Left ventricle myocardium inferior (tissue), 1 donor: ENCODE results near the gene KANK4. TPM values are rescaled to one million over a fixed set of nuclear protein-coding genes. Genes with fewer than 3 reads are reported as not detected.

Experiments used
- DNase-seq: peaks from one replicate; pipeline ENCODE4 v3.0.0-alpha.2; 2020
- H3K27ac ChIP-seq: fragments of 200-600 bp; replicated peaks from 2 replicates; pipeline ENCODE4 v1.8.0; 2021
- H3K27me3 ChIP-seq: fragments of 200-600 bp; 2 replicates; pipeline ENCODE4 v1.8.0; 2021; ENCODE audit warnings: low read depth
- H3K36me3 ChIP-seq: fragments of 200-600 bp; 2 replicates; pipeline ENCODE4 v1.8.0; 2021
- H3K4me1 ChIP-seq: fragments of 200-600 bp; 2 replicates; pipeline ENCODE4 v1.8.0; 2021
- H3K4me3 ChIP-seq: fragments of 200-600 bp; 2 replicates; pipeline ENCODE4 v1.8.0; 2021; ENCODE audit warnings: mild to moderate bottlenecking, moderate library complexity
- H3K9me3 ChIP-seq: fragments of 200-600 bp; replicated peaks from 2 replicates; pipeline ENCODE4 v1.8.0; 2021
- intact Hi-C: fragments of 100-400 bp; cut with micrococcal nuclease; formaldehyde crosslinking; loops from one replicate; pipeline ENCODE4 v1.11.0; 2022
- total RNA-seq: library from RNA; stranded (reverse); fragmentation: NEBNext Ultra II Directional; extraction: Animal tissue kit (Norgen Biotek cat#: 25700); gene quantifications from one replicate; pipeline ENCODE4 v1.2.1, GENCODE V29; 2021
- TF ChIP-seq, protein P1 (sequence below): fragments of 200-600 bp; IDR thresholded peaks from 2 replicates; pipeline ENCODE4 v1.8.0; 2021; ENCODE audit warnings: antibody characterized with exemption, mild to moderate bottlenecking, borderline replicate concordance
- donor health status: DM: no; HTN: yes; CAD: no; lungs with severe emphysema.

KANK4 gene
- total RNA-seq, 1 donor from 2014 or later = 0.11 TPM

DNA sequence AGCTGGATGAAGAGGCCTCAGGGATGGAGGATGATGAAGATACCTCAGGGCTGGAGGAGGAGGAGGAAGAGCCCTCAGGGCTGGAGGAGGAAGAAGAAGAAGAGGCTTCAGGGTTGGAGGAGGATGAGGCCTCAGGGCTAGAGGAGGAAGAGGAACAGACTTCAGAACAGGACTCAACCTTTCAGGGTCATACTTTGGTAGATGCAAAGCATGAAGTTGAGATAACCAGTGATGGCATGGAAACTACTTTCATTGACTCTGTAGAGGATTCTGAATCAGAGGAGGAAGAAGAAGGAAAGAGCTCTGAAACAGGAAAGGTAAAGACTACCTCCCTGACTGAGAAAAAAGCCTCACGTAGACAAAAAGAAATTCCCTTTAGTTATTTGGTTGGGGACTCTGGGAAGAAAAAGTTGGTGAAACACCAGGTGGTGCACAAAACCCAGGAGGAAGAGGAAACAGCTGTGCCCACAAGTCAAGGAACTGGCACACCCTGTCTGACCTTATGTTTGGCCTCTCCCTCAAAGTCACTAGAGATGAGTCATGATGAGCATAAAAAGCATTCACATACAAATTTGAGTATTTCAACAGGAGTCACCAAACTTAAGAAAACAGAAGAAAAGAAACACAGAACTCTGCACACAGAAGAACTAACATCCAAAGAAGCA, 109.2 kb downstream of the KANK4 start:
- intact Hi-C loops = no loop called here
- H3K27me3 ChIP-seq = no peaks in the 10 kb centered on the region
- TF ChIP-seq, protein P1, sequence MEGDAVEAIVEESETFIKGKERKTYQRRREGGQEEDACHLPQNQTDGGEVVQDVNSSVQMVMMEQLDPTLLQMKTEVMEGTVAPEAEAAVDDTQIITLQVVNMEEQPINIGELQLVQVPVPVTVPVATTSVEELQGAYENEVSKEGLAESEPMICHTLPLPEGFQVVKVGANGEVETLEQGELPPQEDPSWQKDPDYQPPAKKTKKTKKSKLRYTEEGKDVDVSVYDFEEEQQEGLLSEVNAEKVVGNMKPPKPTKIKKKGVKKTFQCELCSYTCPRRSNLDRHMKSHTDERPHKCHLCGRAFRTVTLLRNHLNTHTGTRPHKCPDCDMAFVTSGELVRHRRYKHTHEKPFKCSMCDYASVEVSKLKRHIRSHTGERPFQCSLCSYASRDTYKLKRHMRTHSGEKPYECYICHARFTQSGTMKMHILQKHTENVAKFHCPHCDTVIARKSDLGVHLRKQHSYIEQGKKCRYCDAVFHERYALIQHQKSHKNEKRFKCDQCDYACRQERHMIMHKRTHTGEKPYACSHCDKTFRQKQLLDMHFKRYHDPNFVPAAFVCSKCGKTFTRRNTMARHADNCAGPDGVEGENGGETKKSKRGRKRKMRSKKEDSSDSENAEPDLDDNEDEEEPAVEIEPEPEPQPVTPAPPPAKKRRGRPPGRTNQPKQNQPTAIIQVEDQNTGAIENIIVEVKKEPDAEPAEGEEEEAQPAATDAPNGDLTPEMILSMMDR = no peak
- no peak overlapping the region for H3K27ac ChIP-seq
- DNase-seq = no peak
- H3K4me3 ChIP-seq = no peak overlapping the region
- no peaks in the 10 kb centered on the region for H3K4me1 ChIP-seq
- peaks cover 36% of the 10 kb centered on the region for H3K9me3 ChIP-seq
- H3K36me3 ChIP-seq = no peaks in the 10 kb centered on the region

DNA sequence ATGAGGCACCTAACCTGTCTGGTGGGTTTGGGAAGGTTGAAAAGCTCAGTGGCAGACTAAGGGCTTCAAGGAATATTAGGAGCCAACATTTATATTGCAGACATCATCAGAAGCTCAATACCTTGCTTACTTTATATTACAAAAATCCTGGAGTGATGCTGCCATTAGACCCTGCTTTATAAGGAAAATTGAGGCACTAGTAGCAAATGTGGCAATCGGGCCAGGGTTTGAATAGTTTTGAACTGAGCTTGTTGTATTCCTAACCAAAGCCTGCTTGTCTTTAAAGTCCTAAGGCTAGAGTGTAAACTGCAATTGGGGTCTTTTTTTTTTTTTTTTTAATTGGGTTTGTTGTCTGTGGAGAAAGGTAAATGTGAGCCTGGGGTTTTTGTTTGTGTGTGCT, 110.3 kb downstream of the KANK4 start:
- TF ChIP-seq, protein P1 = no peak
- Histone ChIP-seq H3K36me3 (no peaks in the 10 kb centered on the region), H3K27ac (no peak overlapping the region), H3K4me1 (no peaks in the 10 kb centered on the region), H3K27me3 (no peaks in the 10 kb centered on the region), H3K9me3 (peaks cover 36% of the 10 kb centered on the region), H3K4me3 (no peak overlapping the region)
- intact Hi-C loops = no loop called here
- DNase-seq = no peak

DNA sequence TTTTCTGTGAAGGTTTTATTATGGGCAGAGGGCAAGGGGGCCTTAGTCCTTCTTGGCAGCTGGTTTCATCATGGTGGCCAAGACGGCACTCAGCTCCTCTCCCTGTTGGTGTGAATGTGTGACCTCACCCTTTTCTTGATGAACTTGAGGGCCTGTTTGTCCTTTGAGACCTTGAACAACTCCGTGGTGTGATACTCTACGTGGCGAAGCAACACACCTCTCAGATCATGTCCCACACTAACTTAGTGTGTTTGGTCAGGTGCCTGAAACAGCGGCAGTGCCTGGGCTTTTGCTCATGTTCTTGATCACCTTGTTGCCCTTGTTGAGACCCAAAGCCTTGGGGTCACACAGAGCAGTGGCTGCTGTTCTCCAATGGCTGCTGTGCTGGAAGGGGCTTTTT, 111.1 kb downstream of the KANK4 start:
- intact Hi-C loops = no loop called here
- TF ChIP-seq, protein P1 = no peak
- no peak overlapping the region for H3K27ac ChIP-seq
- no peak for DNase-seq
- no peaks in the 10 kb centered on the region for H3K36me3 ChIP-seq
- peaks cover 36% of the 10 kb centered on the region for H3K9me3 ChIP-seq
- H3K27me3 ChIP-seq = no peaks in the 10 kb centered on the region
- H3K4me3 ChIP-seq = no peak overlapping the region
- H3K4me1 ChIP-seq = no peaks in the 10 kb centered on the region

DNA sequence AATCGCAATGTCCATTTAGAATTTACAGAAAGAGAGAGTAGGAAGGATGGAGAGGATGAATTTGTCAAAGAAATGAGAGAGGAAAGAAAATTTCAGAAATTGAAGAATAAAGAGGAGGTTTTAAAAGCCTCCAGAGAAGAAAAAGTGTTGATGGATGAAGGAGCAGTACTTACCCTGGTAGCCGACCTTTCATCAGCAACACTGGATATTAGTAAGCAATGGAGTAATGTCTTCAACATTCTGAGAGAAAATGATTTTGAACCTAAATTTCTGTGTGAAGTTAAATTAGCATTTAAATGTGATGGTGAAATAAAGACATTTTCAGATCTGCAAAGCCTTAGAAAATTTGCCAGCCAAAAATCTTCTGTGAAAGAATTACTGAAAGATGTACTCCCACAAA, 112.0 kb downstream of the KANK4 start:
- intact Hi-C loops = no loop called here
- DNase-seq = no peak
- Histone ChIP-seq H3K9me3 (peaks cover 36% of the 10 kb centered on the region), H3K4me1 (no peaks in the 10 kb centered on the region), H3K27me3 (no peaks in the 10 kb centered on the region), H3K36me3 (no peaks in the 10 kb centered on the region), H3K27ac (no peak overlapping the region), H3K4me3 (no peak overlapping the region)
- TF ChIP-seq, protein P1 = no peak

DNA sequence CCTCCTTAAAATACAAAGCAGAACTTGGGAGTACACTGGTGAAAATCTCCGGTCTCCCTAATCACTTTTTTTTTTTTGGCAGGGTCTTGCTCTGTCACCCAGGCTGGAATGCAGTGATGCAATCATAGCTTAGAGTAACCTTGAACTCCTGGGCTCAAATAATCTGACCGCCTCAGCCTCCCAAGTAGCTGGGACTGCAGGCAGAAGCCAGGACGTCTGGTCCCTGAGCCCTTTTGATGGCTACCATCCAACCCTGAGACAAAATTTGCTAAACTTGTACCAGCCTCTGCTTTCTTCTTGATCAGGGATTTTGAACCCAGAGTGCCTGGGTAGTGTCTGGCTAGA, 120.5 kb downstream of the KANK4 start:
- TF ChIP-seq, protein P1 = no peak
- no peaks in the 10 kb centered on the region for H3K36me3 ChIP-seq
- intact Hi-C loops = no loop called here

More for the DNA sequence above, 120.5 kb downstream of the KANK4 start:
- Histone ChIP-seq H3K27ac (no peak overlapping the region), H3K4me3 (no peak overlapping the region), H3K27me3 (peaks cover 39% of the 10 kb centered on the region), H3K9me3 (no peaks in the 10 kb centered on the region), H3K4me1 (peaks cover 8% of the 10 kb centered on the region)
- DNase-seq = no peak
